Forelimb muscle (tissue), 1 donor: Measurements from ENCODE around the gene NDUFB10. TPM values are rescaled to one million over a fixed set of nuclear protein-coding genes. Genes with fewer than 3 reads are reported as not detected.
"Not testable (repeated sequence)": the region's sequence is repeated elsewhere in the genome, so short reads cannot be mapped to it uniquely, and the experiment has no call there.

ENCODE experiments used
- DNase-seq: peaks from one replicate; pipeline ENCODE4 v3.0.0-alpha.2; 2013; ENCODE audit warnings: low read depth
- polyA plus RNA-seq: library from polyadenylated mRNA; unstranded; fragments of 120-200 nt; gene quantifications from one replicate; pipeline ENCODE4 v1.2.1, GENCODE V29; 2013; ENCODE audit not compliant: insufficient read length

The NDUFB10 gene
- polyA plus RNA-seq, 1 donor, result 121 TPM

DNA sequence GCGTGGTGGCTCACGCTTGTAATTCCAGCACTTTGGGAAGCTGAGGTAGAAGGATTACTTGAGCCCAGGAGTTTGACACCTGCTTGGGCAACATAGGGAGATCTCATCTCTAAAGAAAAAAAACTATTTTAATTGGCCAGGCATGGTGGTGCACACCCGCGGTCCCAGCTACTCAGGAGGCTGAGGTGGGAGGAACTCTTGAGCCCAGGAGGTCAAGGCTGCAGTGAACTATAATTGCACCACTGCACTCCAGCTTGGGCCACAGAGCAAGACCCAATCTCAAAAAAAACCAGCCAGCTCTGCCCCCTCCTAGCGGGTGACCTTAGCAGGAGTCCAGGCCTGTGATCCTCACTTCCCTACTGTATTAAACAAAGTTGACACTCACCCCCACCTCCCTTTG is 35.2 kb upstream of the NDUFB10 start:
- DNase-seq, result no peak

DNA sequence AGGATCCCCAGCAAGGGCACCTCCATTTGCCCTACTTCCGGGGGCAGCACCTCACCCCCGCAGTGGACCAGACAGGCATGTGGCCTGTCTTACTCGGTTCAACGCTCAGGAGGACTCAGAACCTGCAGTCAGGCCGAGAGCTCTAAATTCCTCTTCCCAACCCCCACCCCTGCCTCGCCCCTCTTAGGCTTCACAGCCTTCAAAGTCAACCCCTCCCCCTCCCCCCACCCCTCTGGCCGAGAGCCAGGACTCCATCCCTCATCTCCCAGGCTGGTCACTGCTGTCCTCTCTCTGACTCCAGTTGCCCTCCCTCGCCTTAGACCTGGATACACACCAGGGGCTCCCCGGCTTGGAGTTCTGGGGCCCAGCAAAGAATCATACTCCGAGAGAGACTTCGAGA is 33.1 kb upstream of the NDUFB10 start:
- DNase-seq, result no peak

DNA sequence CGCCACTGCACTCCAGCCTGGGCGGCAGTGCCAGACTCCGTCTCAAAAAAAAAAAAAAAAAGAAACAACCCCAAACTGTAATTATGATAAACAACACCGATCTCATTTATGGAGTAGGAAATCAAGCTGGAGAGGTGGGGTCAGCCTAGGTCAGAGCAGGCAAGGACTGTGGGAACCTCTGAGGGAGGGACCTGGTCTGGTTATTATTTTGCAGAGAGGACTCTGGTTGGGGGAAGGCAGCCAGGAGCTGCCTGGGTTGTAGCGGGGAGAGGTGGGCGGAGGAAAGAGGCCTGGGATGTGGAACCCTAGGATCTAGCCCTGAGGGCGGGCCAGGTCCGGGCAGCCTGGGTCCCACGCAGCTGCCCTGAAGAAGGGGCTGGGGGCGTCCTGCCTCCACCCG is 30.2 kb upstream of the NDUFB10 start:
- no peak for DNase-seq

GRCh38 chr16:1929578-1930337 is 29.6 kb upstream of the NDUFB10 start:
- peak; percentile 49 for DNase-seq

DNA sequence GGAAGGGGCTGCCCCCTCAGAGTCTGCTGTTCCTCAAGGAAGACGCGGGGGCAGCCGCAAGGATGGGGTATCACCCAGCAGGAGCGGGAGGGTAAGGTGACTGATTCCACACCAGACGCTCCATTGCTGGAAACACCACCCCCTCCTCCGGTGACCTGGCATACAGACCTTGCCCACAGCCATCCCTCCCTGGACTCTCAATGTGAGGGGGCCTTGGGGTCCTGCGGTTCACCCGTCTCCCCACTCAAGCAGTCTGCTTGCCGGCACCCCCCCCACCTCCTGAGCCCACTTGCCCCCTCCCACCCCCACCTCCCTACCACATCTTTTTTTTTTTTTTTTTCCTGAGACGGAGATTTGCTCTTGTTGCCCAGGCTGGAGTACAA is 29.0 kb upstream of the NDUFB10 start:
- DNase-seq, result no peak

- DNase-seq, result no peak
Observed at GRCh38 chr16:1932050-1933028, 27.0 kb upstream of the NDUFB10 start.

DNA sequence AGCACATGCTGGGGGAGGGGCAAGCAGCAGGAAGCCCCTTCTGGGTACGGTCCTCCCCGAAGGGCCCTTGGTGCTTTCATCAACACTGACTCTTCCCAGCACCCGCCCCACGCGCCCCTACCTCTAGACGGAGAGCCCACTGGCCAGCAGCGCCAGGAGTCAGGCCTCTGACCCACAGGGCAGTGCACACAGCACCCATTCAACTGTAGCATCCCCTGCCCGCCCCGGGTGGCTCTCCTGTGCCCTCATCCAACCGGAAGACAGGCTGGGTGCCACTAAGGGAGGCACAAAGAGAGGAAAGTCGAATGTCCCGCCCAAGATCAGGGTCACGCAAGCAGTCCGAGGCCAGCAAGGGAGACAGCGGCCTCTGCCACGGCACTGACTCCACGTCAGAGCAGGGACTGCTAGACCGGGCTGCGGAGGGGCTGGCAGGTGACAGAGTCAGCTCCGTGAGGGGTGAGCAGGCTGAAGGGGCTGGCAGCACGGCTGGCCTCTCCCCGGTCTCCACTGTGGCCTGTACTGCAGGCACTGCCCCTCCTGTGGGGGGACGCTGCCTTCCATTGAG is 26.2 kb upstream of the NDUFB10 start:
- no peak for DNase-seq

- no peak for DNase-seq
Observed at GRCh38 chr16:1936945-1937479, 22.3 kb upstream of the NDUFB10 start.

GRCh38 chr16:1938316-1938715 is 21.0 kb upstream of the NDUFB10 start:
- no peak for DNase-seq

- DNase-seq, result no peak
Observed at GRCh38 chr16:1938910-1939309, 20.4 kb upstream of the NDUFB10 start.

- DNase-seq, result not testable (repeated sequence)
Observed at GRCh38 chr16:1939833-1940232, 19.5 kb upstream of the NDUFB10 start.

GRCh38 chr16:1940273-1941161 is 18.8 kb upstream of the NDUFB10 start:
- DNase-seq, result no peak

GRCh38 chr16:1941162-1942046 is 17.9 kb upstream of the NDUFB10 start:
- no peak for DNase-seq

DNA sequence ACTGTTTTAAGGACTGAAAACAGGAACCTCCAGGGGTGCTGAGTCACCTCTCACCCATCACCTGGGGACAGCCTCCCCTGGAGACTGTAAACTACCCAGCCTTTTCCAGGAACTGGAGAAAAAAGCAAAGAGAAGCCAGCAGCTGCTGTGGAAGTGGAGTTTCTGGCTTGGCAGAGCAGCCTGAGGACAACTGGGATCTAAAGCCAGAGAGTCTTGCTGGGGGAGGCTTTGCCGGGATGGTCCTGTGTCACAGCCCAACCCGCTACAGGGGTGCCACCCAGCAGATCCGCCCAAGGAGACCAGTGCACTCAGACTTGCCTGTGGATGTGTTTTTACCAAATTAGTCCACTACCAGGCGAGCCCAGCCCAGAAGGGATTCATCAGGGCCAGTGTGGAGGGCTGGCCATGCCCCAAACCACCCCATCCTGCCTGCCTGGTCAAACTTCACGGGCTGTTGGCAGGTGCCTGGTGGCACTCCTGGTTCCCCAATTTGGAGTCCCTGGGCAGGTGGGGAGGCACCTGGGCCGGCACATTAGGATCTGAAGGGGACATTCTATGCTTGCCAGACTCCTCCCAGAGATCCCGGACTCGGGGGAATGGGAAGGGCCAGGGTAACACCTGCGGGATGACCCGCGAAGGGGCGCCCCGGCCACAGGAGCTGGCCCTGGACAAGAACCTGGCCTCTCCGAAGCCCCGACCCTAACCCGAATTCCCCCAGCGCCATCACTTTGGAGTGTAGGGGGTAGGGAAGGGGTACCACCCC is 17.1 kb upstream of the NDUFB10 start:
- no peak for DNase-seq

DNA sequence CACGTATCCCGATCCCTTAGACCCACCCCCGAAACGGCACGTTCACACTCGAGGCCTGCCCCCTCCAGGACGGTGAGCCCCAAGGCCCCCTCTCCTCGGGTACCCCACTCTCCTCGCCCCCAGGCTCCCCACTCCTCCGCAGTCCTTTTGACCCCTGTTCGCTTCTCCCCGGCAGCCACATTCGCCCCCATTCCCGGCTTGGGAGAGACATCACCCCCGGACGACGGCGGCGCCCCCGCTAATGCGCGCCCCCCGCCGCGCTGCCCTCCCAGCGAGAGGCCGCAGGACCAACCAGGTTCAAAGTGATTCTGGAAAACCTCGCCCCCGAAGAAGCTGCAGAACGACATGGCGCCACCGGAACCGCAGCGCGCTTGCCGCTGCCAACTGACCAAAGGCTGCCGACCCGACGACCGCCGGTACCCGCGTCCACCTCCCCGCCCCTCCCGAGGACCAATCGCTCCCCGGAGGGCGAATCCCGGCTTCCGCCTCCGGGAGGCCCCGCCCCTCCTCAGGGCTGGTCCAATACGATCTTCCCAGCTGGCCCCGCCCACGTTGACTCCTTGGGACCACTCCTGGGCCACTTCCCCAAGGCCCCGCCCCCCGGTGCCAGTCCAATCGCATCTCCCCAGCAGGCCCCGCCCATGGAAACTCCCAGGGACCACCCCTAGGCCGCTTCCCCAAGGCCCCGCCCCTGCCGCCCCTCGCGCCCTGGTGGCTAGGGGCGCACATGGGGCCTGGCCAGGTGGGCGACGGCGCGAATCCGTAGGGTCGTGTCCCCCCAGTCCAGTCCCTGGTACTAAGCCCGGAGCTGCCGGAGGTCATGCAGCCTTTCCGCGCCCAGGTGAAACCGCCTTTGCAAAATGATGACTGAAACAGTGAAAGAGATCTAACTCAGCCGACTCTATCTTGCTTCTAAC is 16.3 kb upstream of the NDUFB10 start, which contains the start of gene MSRB1:
Gene MSRB1 (minus strand): TSS at position 390 of the 917 bp plus-strand sequence. CDS start 43 bp downstream, at position 347.
- peak; percentile 89 for DNase-seq

GRCh38 chr16:1944612-1945199 is 14.6 kb upstream of the NDUFB10 start:
- DNase-seq, result no peak

GRCh38 chr16:1945559-1946391 is 13.6 kb upstream of the NDUFB10 start:
- DNase-seq, result no peak
